Subcutaneous adipose tissue (tissue), 4 donors: ENCODE data around the gene NRF1. TPM values are rescaled to one million over a fixed set of nuclear protein-coding genes. Genes with fewer than 3 reads are reported as not detected.

Source experiments
- total RNA-seq, 4 donors: library from RNA; depleted of rRNA; stranded (reverse); fragments of >200 nt; gene quantifications; one replicate each; pipeline ENCODE4 v1.1.0, GENCODE V29; 2016
- TF ChIP-seq, protein P1 (sequence below): fragments of 450-650 bp; IDR thresholded peaks from one replicate; pipeline ENCODE4 v1.5.1; 2016; ENCODE audit warnings: low read depth, mild to moderate bottlenecking, control low read depth, antibody characterized with exemption, moderate library complexity

The NRF1 gene
- total RNA-seq, 4 donors from 2014 or later: 12.8 to 26.7 (median 19.9) TPM

DNA sequence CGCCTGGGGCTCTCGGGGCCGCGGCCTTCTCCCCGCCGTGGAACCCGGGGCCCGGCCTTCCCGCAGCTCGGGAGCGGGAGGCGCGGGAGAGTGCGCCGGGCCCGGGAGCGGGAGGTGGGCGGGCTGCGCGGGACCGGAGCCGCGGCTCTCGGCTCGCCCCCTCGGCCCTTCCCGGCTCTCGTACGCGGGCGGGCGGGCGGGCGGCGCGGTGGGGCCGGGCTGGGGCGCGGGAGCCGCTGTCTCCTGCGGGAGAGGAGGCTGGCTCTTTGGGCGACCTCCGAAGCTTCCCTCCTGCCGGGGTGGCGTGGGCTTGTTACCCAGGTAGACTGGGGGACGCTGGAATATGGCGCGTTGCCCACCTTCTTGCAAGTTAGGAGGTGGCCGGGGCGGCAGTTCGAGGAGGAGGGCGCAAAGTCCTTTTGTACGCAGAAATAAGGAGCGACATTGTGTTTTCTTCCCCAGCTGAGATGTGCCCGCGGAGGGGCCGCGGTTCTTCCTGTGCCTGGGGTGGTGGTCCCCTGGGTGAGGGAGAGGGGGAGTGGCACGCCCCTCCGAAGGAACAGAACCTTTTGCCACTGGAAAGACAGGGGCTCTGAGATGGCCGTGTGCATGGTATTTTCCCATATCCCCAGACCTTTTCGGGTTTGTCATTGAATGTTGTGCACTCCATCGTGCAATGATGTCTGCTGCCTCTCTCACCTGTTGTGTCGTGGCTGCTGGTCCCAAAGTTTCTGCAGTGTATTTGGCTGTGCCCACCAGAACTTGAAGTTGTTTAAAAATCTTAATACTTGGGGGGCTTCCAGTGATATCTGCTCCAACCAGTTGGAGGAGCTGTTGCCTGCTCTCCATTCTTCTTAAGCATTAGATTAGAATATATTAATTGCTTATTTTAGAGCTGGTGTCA lies 844 bp downstream of the NRF1 start:
- TF ChIP-seq, protein P1, sequence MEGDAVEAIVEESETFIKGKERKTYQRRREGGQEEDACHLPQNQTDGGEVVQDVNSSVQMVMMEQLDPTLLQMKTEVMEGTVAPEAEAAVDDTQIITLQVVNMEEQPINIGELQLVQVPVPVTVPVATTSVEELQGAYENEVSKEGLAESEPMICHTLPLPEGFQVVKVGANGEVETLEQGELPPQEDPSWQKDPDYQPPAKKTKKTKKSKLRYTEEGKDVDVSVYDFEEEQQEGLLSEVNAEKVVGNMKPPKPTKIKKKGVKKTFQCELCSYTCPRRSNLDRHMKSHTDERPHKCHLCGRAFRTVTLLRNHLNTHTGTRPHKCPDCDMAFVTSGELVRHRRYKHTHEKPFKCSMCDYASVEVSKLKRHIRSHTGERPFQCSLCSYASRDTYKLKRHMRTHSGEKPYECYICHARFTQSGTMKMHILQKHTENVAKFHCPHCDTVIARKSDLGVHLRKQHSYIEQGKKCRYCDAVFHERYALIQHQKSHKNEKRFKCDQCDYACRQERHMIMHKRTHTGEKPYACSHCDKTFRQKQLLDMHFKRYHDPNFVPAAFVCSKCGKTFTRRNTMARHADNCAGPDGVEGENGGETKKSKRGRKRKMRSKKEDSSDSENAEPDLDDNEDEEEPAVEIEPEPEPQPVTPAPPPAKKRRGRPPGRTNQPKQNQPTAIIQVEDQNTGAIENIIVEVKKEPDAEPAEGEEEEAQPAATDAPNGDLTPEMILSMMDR: no peak

DNA sequence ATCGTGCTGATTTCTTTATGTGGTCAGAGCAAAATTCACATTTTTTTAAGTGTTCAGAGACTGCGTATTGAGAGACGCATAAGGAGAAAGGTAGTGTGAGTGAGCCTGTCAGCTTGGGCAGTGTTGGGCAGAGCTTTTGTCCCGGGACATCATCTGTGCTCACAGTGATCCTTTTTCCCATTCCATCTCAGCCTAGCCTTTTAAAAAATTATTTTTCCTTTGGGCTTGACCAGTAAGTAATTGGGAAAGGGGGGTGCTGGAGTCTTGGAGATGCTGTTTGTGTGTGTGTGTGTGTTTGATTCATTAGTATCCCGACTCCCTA lies 1.5 kb downstream of the NRF1 start:
- TF ChIP-seq, protein P1: no peak

DNA sequence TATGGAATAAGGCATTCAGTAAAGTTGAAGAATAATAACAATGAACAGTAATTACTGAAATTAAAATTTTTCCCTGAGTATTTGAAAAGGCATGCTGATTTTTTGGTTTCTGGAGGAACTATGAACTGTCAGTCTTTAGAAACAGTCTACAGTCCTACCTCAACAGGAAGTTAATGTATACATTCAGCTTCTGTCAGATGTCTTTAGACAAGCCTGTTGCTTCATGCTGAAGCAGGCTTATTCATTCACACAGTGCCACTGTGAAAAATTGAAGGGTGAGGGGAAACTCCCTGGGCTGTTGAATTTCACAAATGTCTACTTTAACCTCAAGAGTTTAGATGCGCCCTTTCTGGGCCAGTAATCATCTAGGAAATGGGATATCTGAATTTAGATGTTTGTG lies 3.5 kb downstream of the NRF1 start:
- TF ChIP-seq, protein P1: no peak

DNA sequence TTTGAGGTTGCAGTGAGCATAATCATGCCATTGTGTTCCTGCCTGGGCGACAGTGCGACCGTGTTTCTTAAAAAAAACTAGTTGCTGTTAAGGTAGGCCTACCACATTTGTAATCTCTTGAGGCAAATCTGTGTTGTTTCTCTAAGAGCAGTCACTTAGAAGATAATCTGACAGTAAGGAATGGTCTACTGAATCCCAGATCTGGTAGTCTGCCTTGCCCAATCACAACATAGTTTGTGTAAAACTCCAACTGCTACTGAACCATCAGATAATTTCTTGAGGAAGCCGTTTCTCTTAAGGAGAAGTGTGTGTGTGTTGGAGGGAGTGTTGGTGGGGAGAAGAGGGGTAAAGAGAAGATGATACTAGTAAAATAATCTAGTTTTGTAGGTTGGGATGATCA lies 5.0 kb downstream of the NRF1 start:
- TF ChIP-seq, protein P1: no peak

DNA sequence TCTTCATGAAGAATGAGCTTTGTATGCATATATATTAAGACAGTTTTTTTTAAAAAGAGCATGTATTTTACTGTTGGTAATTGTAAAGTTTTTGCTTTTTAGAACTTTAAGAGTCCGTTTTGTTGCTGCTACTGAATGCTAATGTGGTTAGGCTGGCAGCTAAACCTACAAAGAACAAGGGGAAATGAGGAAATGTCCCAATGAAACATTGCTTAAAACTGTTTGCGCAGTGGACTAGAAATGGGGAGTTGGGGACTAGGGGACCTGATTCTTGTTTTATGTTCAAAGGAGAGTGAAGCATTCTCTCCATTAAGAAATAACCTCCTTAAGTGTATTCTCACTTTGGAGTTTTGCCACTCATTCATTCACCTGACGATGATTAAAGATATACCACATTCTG lies 5.7 kb downstream of the NRF1 start:
- TF ChIP-seq, protein P1: no peak

DNA sequence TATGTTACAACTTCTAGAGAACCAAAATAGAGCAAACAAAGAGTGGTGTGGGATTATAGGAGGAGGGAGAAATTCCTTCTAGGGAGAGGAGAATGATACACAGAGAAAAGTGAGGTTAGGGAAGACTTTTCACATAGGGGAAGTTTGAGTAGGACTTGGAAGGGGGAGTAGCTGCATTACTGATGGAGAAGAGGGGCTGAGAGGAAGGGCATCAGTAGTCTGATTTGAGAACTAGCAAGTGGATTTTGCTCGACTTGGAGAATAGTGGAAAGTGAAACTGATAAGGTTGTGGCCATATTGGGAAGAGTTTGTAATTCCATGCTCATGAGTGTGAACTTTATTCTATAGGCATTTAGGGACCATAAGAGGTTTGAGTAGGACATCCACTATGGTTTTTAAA lies 6.1 kb downstream of the NRF1 start:
- TF ChIP-seq, protein P1: no peak

DNA sequence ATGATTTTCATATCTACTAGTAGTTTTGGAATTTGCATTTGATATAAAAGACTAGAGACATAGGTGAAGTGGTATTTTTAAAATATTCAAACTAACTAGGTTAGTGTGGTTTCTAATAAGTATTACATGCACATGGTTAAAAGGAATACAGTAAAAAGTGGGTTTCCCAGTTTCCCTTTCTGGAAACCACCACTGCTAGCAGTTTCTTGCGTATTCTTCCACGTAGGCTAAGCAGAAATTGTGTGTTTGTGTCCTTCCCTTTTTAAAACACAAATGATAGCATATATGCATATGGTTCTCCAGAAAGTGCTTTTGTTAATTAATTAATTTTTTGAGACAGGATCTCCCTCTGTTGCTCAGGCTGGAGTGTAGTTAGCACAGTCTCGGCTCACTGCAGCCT lies 15.4 kb downstream of the NRF1 start:
- TF ChIP-seq, protein P1: no peak
